Measurements from ENCODE around the gene OGFOD1.
A peak's percentile ranks its signal among the peaks of the same experiment; 100 is the strongest.
"Not testable (repeated sequence)": the region's sequence is repeated elsewhere in the genome, so short reads cannot be mapped to it uniquely, and the experiment has no call there.

OGFOD1 gene

DNA sequence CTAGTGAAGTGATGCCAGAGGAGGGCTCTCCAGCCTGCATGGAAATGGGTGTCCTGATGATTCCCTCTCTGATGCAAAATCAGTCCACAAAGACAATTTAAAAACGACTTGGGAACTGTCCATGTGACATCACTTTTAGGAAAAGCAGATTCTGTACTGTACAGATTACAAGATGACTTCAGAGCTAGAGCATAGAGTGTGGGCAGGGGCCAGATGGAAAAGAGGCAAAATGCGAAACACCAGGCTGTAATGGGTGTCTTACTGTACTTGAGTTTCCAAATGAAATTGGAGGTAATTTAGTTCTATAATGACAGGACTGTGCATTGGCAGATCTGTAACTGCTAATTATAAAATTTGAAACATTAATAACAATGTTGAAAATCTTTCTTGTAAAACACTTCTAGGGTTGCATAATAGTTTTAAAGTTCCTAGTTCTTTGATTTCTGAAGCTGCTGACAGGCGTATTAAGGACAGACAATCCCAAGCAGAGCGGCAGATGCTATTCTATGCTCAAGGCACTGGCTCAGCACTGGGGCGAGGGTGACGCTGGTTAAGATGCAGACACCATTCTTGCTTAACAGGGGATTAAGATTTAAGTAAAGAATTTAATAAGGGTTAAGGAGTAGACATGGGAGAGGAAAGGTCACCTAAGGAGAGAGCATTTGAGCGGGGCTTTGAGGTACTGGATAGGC is 29.6 kb downstream of the OGFOD1 start:
- DNase-seq (ENCODE audit: low read depth), result no peak

DNA sequence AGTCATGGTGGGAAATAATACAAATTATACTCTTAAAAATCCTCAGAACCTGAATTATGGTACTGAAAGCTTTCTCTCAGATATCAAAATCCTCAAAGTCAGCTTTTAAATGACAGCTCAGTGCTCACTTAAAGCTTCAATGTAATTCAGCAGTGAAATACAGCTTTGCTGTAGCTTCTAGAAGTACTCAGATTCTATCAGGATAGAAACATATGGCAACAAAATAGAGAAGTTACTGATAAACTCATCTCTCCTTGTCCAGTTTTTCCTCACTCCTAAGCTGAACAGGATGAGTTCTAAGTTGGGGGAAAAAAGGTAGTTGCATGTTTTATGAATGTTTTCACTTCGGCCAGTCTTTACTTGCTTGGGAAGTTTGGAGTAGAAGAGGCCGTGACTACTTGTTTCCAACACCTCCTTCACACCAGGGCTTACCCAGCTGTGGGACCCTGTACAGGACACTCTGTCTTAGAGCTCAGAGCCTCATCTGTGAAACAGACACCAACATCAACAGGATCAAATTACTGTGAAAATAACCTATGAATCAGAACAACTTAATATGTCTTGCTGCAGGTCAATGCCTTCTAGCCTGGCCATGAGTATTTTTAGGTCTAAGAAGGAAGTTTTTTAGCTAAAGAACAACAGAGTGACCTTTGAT is 30.2 kb downstream of the OGFOD1 start:
- no peak for DNase-seq (ENCODE audit: low read depth)

DNA sequence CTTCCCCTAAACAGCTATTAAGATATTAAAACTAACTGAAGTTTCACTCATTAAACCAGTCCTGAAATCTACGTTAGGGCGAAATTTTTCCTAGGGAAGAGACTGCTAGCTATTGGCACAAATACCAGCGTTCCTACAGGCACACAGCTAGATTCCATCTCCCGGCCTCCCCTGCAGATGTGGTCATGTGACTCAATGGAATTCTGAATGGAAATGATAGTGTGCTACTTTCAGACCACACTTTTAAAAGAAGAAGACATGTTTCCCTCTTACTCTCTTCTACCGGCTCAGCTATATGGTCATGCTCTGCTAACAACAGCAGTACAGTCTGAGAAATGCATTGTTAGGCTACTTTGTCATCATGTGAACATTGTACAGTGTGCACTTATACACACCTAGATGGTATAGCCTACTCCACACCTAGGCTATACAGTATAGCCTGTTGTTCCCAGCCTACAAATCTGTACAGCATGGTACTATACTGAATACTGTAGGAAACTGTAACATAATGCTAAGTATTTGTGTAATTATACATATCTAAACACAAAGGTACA is 31.4 kb downstream of the OGFOD1 start:
- no peak for DNase-seq (ENCODE audit: low read depth)

DNA sequence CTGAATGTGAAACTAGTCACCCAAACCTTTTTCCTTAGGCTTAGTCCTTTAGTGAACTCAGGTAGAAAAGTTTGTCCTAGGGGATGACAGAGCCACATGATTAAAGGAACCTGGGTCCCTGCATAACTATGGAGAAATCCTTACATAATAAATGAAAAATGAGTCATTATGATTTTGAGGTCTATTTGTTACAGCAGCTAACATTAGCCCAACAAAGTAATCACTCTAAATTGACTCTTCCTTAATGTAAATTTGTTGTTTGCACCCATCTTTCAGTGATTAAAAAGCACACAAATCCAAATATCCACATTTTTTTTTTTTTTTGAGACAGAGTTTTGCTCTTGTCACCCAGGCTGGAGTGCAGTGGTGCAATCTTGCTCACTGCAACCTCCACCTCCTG is 32.0 kb downstream of the OGFOD1 start:
- no peak for DNase-seq (ENCODE audit: low read depth)

DNA sequence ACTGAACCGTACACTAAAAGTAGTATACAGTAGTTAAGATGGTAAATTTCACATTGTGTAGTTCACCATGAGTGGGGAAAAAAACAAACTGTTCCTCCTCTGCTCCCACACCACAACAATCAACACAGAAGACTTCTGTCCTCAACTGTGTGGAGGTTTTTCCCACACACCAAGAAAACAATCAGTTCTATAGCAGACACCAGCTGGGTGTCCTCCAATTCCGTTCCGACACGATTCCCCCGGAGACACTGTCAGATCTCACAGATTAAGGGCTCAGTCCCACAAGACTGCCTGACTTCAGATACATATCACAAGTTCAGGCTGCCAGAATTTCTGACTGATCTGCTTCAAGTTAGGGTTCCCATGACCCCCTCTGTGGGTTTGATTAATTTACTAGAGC is 36.7 kb downstream of the OGFOD1 start:
- DNase-seq (ENCODE audit: low read depth), result no peak

DNA sequence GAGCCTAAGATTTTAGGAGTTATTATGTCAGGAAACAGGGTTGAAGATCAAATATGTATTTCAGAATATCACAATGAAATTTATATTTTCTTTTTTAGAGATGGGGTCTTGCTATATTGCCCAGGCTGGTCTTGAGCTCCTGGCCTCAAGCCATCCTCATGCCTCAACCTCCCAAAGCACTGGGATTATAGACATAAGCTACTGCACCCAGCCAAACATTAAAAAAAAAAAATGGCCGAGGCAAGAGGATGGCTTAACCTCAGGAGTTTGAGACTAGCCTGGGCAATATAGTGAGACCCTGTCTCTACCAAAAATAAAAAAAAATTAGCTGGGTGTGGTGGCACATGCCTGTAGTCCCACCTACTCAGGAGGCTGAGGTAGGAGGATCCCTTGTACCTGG is 37.5 kb downstream of the OGFOD1 start:
- DNase-seq (ENCODE audit: low read depth), result not testable (repeated sequence)

DNA sequence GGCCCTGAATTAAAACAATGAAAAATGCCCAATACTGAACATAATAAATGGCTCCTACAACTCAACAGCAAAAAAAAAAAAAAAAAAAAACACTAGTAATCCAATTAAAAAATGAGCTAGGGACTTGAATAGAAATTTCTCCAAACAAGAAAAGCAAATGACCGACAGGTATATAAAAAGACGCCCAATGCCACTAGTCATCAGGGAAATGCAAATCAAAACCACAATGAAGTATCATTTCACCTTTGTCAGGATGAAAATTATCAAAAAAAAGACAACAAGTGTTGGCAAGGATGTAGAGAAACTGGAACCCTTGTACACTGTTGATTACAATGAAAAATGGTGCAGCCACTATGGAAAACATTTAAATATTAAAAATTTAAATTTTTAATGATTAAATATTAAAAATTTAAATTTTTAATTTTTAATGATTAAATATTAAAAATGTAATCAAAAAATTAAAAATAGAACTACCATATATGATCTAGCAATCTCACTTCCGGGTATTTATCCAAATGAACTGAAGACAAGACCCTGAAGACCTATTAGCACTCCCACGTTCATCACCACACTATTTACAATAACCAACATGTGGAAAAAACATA is 40.4 kb downstream of the OGFOD1 start:
- DNase-seq (ENCODE audit: low read depth), result no peak

DNA sequence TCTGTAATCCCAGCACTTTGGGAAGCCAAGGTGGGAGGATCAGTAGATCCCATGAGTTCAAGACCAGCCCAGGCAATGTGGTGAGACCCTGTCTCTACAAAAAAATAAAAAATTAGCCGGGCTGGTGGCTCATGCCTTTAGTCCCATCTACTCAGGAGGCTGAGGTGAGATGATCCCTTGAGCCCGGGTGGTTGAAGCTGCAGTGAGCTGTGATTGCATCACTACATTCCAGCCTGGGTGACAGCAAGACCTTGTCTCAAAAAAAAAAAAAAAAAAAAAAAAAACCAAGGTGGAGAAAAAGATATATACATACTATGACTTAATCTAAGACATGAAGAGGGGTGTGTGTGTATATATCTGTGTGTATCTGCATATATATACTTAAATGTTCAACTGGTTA is 41.8 kb downstream of the OGFOD1 start:
- DNase-seq (ENCODE audit: low read depth), result no peak

DNA sequence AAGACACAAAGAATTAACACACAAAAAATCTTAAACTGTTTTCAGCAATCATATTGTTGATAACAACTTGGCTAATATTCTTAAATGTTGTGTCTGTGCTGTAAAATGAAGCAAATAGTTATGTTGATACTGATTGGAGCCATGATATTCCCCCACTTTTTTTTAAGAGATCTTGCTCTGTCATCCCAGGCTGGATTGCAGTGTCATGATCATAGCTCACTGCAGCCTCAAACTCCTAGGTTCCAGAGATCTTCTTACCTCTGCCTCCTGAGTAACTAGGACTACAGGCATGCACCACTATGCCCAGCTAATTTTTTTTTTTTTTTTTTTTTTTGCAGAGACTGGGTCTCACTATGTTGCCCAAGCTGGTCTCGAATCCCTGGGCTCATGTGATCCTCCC is 42.5 kb downstream of the OGFOD1 start:
- DNase-seq (ENCODE audit: low read depth), result no peak

DNA sequence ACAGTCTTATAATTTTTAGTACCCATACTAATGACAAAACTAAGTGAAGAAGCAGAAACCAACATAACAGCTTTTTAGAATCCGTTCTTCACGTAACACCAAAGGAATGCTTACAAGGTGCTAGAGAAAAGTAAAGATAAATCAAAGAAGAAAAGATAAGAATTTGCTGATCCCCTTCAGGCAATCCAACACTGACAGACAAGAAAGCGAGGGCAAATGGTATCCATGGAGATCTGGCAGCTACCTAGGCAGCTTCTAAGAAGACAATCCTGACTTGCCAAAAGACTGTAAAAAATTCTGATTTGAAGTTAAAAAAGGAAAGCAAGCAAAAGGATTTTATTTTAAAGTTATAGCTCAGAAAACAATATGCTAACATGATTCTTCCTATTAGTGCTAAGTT is 53.8 kb downstream of the OGFOD1 start:
- no peak for DNase-seq (ENCODE audit: low read depth)

DNA sequence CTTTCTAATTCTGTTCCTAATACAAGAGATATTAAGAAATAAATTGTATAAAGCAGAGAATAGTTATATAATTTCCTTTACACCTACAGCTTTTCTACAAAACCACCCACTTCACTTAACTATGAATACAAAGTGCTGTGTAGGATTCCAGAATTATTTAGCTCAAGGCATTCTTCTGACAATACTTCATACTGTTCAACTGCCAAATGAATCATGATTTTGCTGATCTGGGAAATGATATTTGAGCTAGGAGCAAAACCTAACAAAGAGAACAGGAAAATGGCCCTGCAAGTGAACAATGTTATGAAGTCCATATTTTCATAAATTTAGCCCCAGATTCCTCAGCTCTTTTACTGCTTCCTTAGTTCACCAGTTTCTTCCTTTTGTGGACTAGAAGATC is 55.6 kb downstream of the OGFOD1 start:
- no peak for DNase-seq (ENCODE audit: low read depth)

DNA sequence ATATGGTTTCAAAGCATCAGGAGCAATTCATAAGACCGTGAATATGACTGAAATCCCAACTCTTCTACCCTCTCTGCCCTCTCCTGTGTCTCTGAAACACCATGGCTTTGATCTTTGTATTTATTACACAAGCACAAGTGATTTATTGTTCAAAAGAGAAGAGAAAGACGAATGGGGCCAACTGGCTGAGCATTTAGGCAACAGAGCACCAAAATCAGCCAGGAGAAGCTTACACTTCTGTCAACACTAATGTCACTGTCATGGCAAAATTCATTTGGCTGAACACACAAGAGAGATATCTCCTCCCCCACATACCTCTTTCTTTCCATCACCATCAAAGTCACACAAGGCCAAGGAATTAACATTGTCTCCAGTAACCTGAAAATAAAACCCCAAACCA is 59.2 kb downstream of the OGFOD1 start:
- DNase-seq (ENCODE audit: low read depth), result no peak

DNA sequence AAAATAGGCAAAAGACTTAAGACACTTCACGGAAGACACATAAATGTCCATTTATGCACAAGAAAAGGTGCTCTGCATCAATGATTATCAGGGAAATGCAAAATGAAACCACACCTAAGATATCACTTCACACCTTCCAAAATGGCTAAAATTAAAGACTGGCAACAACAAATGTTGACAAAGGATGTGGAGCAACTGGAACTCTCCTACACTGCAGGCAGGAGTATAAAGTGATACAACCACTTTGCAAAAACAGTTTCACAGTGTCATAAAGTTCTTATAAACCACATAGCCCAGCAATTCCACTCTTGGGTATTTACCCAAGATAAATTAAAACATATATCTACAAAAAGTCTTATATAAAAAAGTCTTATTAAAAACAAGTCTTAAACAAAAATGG is 60.7 kb downstream of the OGFOD1 start:
- no peak for DNase-seq (ENCODE audit: low read depth)

DNA sequence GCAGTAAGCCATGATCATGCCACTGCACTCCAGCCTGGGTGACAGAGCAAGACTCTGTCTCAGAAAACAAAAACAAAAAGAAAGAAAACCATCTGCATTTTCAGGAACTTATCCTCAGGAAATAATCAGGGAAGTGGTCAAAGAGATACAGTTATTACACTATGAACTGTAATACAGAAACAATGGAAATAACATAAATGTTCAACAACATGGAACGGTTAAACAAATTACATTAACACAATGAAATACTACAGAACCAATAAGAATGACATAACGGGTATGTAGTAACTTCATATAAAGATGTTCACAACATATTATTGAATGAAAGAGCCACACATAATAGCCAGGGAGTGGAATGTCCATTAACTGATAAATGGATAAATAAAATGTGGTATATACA is 61.7 kb downstream of the OGFOD1 start:
- DNase-seq (ENCODE audit: low read depth), result no peak

DNA sequence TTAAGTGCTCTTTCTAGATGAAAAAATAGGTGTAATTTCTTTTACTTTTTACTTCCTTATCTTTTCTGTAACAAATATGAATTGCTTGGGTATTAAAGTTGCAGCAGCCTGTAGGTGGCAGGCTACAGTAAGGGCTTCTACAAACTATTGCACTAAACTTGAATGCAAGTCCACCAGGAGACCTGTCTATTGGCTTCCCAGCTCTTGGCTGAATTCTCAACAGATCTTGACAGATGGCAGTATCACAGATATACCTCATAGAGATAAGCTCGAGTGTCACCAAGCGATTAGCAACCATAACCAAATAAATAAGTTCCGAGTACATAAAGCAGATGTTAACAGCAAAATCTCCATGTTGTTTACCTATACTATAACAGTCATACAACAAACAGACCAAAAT is 62.6 kb downstream of the OGFOD1 start:
- DNase-seq (ENCODE audit: low read depth), result peak; percentile 15

DNA sequence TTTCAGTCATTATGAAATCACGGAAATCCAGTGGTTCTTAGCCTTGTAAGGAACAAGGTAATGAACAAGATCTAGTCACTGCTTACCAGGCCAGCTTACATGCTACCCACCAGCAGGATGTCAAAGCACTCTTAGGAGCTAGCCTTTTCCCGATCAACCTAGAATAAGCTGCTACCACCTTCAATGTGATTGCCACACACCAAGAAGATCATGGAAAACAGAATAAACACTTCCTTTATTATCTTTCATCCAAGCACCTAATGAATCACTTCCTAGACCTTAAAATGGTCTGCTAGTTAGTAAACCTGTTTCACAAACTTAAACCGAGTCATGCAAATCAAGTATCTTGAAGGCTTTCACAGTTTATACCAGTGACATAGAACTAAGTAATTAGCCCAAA is 63.5 kb downstream of the OGFOD1 start:
- DNase-seq (ENCODE audit: low read depth), result no peak

DNA sequence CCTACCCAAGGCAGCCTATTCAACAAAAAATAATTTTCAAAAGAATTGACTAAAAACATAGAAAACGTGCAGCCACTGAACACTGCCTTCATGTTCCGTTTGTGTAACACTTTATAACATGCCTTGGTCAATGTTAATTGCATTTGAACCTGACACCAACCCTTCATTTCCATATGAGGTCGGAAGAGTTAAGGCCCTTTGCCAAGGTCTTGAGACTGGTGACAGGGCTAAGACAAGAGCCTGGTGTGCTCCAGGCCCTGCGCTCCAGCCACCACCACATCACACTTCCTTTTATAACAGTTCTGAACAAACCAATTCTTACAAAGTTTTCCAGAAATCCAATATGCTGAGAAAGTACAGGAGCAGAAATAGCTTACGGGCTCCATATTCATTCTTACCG is 64.3 kb downstream of the OGFOD1 start:
- DNase-seq (ENCODE audit: low read depth), result no peak

DNA sequence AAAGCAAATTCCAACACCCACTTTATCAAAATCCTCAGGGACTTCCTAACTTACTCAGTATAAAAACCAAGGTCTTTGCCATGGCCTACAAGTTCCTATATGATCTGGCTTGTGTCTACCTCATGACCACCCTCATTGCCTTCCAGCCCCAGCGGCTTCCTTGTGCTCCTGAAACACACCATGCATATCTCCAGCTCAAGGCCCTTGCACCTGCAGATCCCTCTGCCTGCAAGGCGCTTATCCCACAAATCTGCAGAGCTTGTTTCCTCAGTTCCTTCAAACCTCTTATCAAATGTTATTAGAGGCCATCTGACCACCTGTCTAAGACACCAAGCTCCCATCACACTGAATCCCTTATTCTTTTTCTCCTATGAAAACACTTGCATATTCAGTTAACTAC is 65.9 kb downstream of the OGFOD1 start:
- no peak for DNase-seq (ENCODE audit: low read depth)

DNA sequence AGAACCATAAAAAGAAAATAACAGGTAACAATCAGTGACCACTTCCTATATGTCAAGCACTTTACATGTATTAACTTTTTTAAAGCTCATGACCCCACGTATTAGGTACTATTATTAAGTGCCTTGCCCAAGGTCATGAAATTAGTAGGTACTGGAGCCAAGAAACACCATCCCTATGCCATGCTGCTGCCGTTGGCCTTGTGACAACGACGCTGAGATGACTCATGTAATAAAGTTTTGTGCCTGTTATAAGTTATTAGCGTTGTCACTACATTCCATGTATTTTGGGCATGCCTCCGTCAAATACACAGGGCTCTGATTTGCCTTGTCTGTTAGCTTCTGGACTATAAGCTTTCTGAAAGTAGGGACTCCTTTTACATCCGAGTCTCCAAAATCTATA is 67.1 kb downstream of the OGFOD1 start:
- DNase-seq (ENCODE audit: low read depth), result no peak

DNA sequence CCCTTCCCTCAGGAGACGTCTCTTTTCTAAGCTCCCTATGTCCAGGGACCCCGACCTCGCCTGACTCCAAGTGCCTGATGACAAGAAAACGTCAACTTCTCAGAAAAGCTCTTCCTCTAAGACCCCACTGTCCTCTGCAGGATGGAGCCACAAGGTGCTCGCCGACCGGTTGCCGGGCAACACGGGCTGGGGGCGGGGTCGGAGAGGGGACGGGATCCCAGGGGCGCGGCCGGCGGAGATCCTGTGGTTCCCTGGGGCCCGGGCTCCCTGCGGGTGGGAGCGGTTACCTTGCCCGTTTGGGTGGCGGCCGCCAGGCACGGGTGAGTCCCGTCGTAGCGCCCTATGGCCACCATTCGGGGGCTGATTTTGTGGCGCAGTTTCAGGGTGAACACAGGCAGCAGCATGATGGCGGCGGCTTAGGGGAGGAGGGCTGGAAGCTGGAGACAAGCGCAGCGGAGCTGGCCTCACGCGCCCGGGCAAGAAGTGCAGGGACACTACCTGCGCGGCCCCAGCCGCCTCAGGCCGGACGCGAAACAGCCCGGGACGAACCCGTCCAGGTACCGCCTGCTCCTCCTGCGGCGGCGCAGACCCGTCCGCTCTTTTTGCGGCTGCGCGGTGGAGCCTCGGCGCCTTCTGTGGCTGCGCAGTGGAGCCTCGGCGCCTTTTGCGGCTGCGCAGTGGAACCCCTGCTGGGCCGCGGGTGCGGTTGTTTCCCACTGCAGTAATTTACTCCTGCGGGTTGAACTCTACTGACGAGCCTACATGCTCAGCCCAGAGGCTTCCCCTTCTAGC is 68.3 kb downstream of the OGFOD1 start, which contains the start of gene BBS2:
BBS2 (minus strand) TSS at position 566 of the 792 bp plus-strand sequence; CDS start at position 404, 162 bp downstream.
- peak; percentile 91 for DNase-seq (ENCODE audit: low read depth)

DNA sequence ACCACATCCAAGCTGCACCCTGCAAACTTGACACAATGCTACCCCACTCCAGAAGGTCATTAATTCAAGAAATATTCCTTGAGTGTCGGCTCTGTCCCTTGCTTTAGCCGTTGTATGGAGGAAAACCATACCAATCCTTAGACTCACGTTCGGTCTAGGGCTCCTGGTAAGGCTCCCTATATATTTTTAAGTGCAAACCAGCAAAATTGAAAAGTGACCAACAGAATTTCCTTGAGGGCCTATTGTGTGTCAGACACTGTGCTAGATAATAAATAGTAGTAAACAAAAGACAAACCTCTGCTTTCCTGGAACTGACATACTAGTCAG is 68.9 kb downstream of the OGFOD1 start:
- DNase-seq (ENCODE audit: low read depth), result no peak

DNA sequence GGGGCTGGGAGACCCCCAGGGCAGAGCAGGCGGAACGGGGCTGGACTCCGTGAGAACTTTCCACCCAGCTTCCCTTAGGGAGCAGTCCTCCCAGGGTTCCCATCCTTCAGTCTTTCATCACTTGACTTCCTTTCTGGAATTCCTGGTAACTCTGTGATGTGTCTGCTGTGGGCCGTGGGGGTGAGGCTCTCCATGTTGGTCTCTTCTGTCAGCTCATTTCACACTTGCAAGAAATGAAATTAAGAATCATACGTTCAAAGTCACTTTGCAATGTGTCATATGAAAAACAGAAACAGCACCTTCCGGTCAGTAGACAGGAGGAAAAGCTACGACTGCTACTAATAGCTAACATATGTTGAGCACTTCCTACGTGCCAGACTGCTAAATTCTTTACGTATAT is 73.9 kb downstream of the OGFOD1 start:
- DNase-seq (ENCODE audit: low read depth), result no peak
